HG02973 (cell line): Measurements from ENCODE around the gene PDYN.
"Not testable (repeated sequence)": the region's sequence is repeated elsewhere in the genome, so short reads cannot be mapped to it uniquely, and the experiment has no call there.

Experiments used
- ATAC-seq: cut with Tn5 transposase; IDR thresholded peaks from one replicate; pipeline ENCODE4 v1.9.1; 2021; ENCODE audit warnings: moderate library complexity; ENCODE audit not compliant: unreplicated experiment

Gene PDYN

DNA sequence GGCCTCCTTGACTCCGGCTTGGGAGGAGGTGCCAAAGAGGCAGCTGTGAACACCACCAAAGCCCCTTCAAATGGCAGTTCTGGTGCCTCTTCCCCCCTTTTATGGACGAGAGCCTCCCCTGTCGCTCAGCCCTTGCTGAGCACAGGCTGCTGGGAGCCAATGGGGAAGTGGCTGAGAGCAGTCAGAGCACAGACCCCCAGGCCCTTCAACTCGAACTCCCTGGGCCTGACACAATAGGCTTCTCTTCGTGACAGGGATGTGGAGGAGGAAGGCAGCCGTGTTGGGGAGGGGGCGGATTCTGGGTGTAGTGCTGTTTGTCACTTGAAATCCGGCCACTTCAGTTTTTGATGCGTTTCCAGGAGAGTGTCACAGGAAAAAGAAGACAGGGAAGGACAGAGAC lies at the start of gene PDYN:
PDYN (minus strand) TSS at position 73 of the 400 bp plus-strand sequence. CDS start 10,974 bp downstream, outside the sequence.
- no peak for ATAC-seq

DNA sequence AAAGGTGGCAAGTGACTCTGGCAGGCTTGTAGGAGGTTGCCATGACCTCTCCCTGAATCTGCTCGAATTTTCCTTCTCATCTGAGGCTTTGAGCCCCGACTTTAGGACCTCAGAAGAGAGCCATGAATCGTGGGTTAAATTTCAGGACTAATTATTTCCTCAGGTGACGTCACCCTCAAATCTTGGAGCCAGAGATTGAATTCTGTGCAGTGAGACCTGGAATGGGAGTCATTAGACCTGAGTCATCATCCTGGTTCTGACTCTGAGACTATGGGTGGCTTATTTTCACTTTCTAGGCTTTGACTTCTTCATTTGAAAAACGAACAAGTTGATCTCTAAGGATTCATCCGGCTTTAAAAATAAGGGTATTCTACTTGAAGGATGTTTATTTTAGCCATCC lies 48.5 kb upstream of the PDYN start:
- no peak for ATAC-seq

- ATAC-seq, result no peak
Observed at GRCh38 chr20:2038161-2038560, 44.3 kb upstream of the PDYN start.

GRCh38 chr20:2037296-2037914 lies 43.5 kb upstream of the PDYN start:
- ATAC-seq, result no peak

GRCh38 chr20:2036357-2036756 lies 42.5 kb upstream of the PDYN start:
- ATAC-seq, result not testable (repeated sequence)

- no peak for ATAC-seq
Observed at GRCh38 chr20:2032168-2032567, 38.3 kb upstream of the PDYN start.

DNA sequence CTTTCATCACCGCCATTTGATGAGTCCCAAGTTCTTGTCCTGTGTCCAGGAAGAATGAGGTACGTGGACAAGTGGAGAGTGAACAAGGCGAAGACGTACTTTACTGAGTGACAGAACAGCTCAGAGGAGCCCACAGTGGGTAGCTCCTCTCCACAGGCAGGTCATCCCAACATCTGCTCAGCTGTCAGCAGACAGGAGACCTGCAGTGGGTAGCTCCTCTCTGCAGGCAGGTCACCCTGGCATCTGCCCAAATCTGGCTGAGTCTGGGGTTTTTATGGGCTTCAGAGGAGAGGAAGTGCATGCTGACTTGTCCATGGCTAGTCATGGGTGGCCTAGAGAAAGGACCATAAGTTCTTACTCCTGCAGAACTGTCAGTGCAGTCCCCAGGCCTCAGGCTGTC lies 32.7 kb upstream of the PDYN start:
- no peak for ATAC-seq

DNA sequence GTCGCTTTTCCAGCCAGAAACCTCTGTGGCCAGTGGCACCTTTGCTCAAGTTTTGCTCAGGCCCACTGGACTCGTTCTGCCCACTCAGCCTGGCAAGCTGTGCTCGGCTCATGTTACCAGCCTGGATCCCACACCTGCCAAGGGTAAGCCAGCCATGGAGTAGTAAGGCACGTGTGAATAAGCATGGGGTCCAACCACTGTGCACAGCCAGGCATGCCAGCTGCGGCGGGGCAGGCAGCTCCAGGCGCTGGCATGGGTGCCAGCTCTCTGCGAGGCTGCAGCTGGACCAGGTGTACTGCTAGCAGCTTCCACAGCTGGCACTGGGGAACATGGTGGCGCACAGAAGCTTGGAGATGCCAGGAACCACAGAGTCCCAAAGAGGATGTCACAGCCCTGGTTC lies 32.1 kb upstream of the PDYN start:
- ATAC-seq, result no peak

GRCh38 chr20:2023151-2023550 lies 29.3 kb upstream of the PDYN start:
- no peak for ATAC-seq

DNA sequence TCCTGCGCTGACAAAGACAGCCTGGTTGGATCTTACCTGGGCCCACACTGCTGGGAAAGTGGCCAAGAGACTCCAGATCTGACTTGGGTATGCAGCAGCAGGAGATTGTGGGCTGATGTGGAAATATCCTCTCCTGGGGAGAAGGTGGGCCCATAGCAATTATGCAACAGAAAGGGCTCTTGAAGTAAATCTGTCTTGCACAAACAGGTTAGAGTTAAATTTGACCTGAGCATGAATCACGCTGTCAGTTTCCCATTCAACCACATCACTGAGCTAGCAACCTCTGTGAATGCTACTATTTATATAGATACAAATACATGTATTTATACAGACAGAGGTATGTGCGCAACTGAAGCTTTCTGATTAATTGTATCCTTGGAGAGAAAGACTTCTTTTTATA lies 28.3 kb upstream of the PDYN start:
- no peak for ATAC-seq

DNA sequence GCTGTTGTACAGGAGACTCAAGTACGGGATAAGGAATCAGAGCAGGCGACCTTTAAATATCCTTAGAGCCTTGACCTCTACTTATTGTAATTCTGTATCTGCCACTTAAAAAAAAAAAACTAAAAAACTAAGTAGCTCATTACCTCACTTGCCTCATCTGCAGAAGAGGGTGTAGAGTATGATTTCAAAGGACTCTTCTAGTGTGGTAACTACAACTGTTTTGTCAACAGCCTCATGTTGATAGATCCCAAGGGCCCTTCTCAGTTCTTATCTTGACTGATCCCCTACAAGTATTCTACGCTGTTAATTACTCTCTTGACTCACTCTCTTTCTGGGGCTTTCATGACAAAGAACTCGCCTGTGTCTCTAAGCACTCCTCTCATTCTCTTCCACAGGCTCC lies 16.7 kb upstream of the PDYN start:
- ATAC-seq, result no peak

DNA sequence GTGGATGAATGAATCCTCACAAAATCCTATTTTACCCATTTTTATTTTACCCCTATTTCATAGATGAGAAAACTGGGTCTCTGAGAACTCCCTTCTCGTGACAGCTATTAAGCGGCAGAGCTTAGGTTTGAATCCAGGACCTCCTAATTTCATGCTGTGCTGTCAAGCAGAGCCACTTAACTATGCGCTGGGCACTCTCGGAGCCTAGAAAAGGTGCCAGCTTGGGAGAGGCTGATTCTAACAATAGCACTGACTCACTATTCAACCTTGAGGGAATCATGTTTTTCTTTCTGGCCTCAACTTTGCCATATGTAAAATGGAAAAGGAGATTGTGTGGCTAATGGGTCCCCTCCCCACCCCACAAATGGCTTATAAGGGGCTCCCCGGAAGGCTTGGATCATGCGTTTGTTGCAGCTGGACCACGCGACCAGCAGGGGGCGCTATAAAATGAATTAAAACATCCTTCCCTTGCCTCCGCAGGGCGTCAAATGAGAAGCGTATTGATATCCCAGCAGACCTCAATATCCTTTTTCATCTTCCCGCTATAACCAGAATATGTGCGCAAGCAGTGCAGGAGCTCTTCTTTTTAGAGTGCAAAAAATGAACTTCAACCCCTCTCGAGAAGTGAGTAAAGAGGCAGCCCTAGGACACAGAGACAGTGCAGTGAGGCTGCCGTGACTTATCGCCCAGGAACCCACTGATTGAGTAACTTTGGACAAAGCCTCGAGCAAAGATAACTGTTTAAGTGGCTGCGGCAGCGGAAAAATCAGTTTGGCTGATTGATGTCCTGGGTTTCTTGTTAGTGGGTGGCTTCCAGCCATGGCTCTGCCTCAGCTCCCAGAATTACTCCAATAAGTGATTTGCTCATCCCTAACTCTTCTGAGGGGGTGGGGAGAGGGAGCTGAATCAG lies 12.8 kb upstream of the PDYN start:
- no peak for ATAC-seq

DNA sequence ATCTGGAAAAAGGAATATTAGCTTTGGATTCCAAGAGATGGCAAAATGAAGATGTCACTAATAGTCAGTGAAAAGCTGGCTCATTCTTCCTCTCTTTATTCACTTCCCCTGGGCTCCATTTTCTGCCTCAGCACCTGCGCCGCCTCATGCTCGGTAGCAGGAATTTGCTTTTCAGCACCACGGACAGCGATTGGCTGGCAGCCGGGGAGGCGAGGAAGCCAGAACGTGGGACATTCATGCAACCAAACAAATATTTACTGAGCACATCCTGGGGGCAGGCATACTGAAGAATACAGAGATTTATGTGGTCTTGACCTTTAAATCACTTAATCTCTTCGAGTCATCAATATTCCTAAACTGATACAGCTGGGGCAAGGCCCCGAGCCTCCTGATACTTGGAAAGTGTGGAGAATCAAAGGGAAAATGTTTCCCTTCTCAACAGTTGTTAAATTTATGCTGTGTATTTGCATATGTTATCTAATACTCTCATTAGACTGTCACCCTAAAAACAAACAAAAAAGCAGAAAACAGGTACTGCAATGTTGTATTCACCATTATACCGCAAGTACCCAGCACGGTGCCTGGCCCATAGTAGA lies 12.1 kb upstream of the PDYN start:
- no peak for ATAC-seq

DNA sequence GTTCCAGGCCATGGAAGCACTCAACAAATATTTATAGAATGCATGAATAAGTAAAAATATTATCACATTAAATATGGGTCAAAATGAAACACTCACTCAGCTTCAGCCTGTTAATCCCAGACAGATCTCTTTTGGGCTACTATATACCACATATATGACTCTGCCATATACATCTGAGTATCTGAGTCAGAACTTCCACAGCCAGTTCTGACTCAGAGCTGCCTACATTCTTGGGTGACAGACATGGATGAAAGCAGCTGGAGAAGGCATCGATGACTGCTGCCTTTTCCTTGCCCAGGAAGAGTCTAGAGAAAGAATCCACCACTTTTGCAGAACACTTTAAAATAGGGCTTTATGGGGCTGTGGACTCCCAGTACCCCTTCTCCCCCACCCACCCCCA lies 11.5 kb upstream of the PDYN start:
- ATAC-seq, result no peak

- no peak for ATAC-seq
Observed at GRCh38 chr20:2004171-2004570, 10.3 kb upstream of the PDYN start.

DNA sequence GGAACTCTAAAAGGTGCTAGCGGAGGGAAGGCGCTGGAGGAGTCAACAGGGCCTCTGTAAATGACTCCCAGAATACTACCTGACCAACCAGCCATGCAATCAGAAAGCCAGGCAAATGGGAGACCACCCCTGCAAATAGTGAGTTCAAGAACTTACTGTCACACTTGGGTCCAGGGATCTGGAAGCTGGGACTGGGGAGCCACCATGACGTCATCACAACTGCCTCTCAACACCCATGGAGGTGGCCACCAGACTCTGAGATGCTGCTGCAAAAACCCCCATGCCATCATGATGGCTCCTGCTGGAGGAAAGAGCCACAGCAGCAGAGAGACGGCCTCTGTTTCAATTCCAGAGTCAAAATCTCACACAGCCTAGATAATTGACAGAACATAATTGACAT lies 8.5 kb upstream of the PDYN start:
- ATAC-seq, result no peak

GRCh38 chr20:2001119-2001518 lies 7.3 kb upstream of the PDYN start:
- ATAC-seq, result no peak

DNA sequence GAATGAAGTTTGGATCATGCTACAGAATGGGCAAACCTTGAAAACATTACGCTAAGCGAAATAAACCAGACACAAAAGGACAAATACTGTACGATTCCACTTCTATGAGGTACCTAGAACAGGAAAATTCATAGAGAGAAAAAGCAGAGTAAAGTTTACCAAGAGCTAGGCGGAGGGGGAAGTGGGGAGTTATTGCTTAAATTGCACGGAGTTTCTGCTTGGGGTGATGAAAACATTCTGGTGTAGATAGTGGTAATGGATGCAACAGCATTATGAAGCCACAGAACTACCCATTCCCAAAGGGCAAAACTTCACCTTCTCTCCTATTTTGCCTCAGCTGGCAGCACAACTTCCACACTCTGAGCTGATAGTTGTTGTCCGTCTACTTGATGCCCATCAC lies 6.4 kb upstream of the PDYN start:
- ATAC-seq, result no peak

GRCh38 chr20:1998715-1999114 lies 4.9 kb upstream of the PDYN start:
- no peak for ATAC-seq

DNA sequence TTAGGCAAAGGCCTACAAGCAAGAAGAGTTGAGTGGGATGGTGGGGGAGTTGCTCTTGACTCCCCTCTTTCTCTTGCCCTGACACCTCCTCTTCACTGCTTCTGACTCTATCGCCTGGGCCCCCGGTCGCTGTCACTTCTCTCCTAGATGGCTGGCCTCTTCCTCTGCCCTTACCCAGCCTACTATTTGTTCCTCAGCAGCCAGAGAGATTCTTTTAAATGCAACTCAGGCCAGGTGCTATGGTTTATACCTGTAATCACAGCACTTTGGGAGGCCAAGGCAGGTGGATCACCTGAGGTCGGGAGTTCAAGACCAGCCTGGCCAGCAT lies 4.3 kb upstream of the PDYN start:
- no peak for ATAC-seq

- no peak for ATAC-seq
Observed at GRCh38 chr20:1997483-1998192, 3.8 kb upstream of the PDYN start.
